Sigmoid colon (tissue), 7 donors: ENCODE results near the gene AIM2. TPM values are rescaled to one million over a fixed set of nuclear protein-coding genes. Genes with fewer than 3 reads are reported as not detected.

Source experiments
- DNase-seq: peaks from one replicate; pipeline ENCODE4 v3.0.0-alpha.2; 2019
- H3K27ac ChIP-seq, 4 donors: fragments of 200-600 bp; sonication (generic); one replicate each; pipeline ENCODE4 v1.5.1; 2016 to 2019; ENCODE audit warnings: mild to moderate bottlenecking in 1 of 4
- H3K27me3 ChIP-seq, 3 donors: fragments of 200-600 bp; sonication (generic); one replicate each; pipeline ENCODE4 v1.5.1; 2019; ENCODE audit warnings: mild to moderate bottlenecking in 1 of 3
- H3K36me3 ChIP-seq, 4 donors: fragments of 200-600 bp; sonication (generic); one replicate each; pipeline ENCODE4 v1.5.1; 2016 to 2019
- H3K4me1 ChIP-seq, 4 donors: fragments of 200-600 bp; sonication (generic); one replicate each; pipeline ENCODE4 v1.5.1; 2017 to 2019
- H3K4me3 ChIP-seq, 4 donors: fragments of 200-600 bp; sonication (generic); one replicate each; pipeline ENCODE4 v1.5.1; 2017 to 2019; ENCODE audit warnings: mild to moderate bottlenecking in 2 of 4, moderate library complexity in 1 of 4
- H3K9me3 ChIP-seq, 4 donors: fragments of 200-600 bp in 3 of 4; sonication (generic) in 3 of 4; one replicate each; pipeline versions ENCODE4 v1.5.1 to v1.6.1; 2013 to 2019
- EP300 ChIP-seq, 4 donors: sonication (generic); formaldehyde crosslinking; IDR thresholded peaks; one replicate each; pipeline ENCODE4 v1.6.1; 2017; ENCODE audit warnings: antibody characterized with exemption in 4 of 4
- POLR2A ChIP-seq, 2 donors: fragments of 450-650 bp; IDR thresholded peaks; one replicate each; pipeline ENCODE4 v1.6.1; 2016; ENCODE audit warnings: antibody characterized with exemption in 2 of 2, mild to moderate bottlenecking in 2 of 2, moderate library complexity in 2 of 2
- POLR2AphosphoS5 ChIP-seq, 4 donors: sonication (generic); formaldehyde crosslinking; IDR thresholded peaks; one replicate each; pipeline ENCODE4 v1.6.1; 2017; ENCODE audit warnings: antibody characterized with exemption in 4 of 4
- WGBS, 2 donors: extraction: QIAGEN DNeasy Blood & Tissue Kit; methylation state at CpG; one replicate each; pipeline ENCODE4 v1.1.7; 2013; 5-methylcytosine and 5-hydroxymethylcytosine counted together
- intact Hi-C: fragments of 100-400 bp; cut with DNase I; formaldehyde crosslinking; loops from one replicate; pipeline ENCODE4 v1.15.1; 2023
- polyA plus RNA-seq, 3 donors: library from polyadenylated mRNA; stranded (reverse); fragments of 200-250 nt; gene quantifications; one replicate each; pipeline ENCODE4 v1.2.3, GENCODE V29; 2013
- total RNA-seq, 4 donors: library from RNA; depleted of rRNA; stranded (reverse); fragments of >200 nt; gene quantifications; one replicate each; pipeline ENCODE4 v1.1.0, GENCODE V29; 2016
- TF ChIP-seq, protein P1 (sequence below), 4 experiments: fragments of 450-650 bp in 3 of 4; fragments of 200-600 bp in 1 of 4; IDR thresholded peaks; one replicate each; pipeline ENCODE4 v1.5.1; 2016 to 2019; ENCODE audit warnings: antibody characterized with exemption in 4 of 4, mild to moderate bottlenecking in 3 of 4, moderate library complexity in 2 of 4
- donor health status: healthy with polysubstance abuse.
- donor health status: Bipolar disorder and iron deficiency.
- donor health status: healthy.

Gene AIM2
- total and polyA plus RNA-seq, 7 donors, result 1.6 to 5.3 (median 3.3) TPM; not detected in 4

DNA sequence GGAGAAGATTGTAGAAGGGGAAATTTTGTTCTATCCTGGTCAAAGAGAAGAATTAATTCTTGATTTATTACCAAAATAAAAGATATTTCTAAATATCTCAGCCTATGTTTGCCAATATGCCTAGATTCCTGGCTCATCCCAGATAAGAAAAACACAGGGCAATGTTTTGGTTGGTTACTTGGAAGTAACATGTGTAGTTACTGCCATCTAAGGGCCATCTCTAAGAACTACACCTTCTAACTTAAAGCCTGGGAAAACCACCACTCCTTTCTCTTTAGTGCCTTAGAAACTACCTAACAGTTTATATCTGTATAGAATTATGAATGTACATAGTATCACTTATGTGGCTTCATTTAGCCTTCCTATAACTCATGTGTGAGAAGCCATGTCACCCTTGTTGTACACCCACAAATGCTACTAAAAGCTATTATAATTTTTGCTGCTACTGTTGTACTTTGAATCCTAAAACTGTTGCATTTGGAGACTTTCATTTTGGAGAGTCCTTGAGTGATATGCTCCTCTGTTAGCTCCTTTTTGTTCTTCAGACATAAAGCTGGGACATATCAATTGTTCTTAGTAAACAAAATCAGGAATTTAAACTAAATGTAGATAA is 4.5 kb downstream of the AIM2 start:
- intact Hi-C loops, result loop anchor here (1.0 to 10.0 kb wide), 3 partner anchors 75 to 1107 kb away; no protein-coding TSS in a partner anchor
- DNase-seq, result no peak

GRCh38 chr1:159068886-159069285 is 7.7 kb downstream of the AIM2 start:
- WGBS, 2 donors, result 77 to 87% methylated on average over 2 of the region's 2 CpGs
- Histone ChIP-seq H3K27ac (no peak overlapping the region), H3K9me3 (no peaks in the 10 kb centered on the region), H3K4me1 (no peaks in the 10 kb centered on the region), H3K27me3 (no peaks in the 10 kb centered on the region), H3K4me3 (no peak overlapping the region), H3K36me3 (no peaks in the 10 kb centered on the region)
- TF ChIP-seq POLR2A (IDR thresholded peaks at IDR 0.05), result no peak
- no peak for TF ChIP-seq EP300 (IDR thresholded peaks at IDR 0.05)
- TF ChIP-seq POLR2AphosphoS5 (IDR thresholded peaks at IDR 0.05), result no peak
- TF ChIP-seq, protein P1, sequence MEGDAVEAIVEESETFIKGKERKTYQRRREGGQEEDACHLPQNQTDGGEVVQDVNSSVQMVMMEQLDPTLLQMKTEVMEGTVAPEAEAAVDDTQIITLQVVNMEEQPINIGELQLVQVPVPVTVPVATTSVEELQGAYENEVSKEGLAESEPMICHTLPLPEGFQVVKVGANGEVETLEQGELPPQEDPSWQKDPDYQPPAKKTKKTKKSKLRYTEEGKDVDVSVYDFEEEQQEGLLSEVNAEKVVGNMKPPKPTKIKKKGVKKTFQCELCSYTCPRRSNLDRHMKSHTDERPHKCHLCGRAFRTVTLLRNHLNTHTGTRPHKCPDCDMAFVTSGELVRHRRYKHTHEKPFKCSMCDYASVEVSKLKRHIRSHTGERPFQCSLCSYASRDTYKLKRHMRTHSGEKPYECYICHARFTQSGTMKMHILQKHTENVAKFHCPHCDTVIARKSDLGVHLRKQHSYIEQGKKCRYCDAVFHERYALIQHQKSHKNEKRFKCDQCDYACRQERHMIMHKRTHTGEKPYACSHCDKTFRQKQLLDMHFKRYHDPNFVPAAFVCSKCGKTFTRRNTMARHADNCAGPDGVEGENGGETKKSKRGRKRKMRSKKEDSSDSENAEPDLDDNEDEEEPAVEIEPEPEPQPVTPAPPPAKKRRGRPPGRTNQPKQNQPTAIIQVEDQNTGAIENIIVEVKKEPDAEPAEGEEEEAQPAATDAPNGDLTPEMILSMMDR (IDR thresholded peaks at IDR 0.05), result no peak
- intact Hi-C loops, result no loop called here
- no peak for DNase-seq

More for the DNA sequence above, 4.5 kb downstream of the AIM2 start:
- no peaks in the 10 kb centered on the region for H3K9me3 ChIP-seq
- no peak overlapping the region for H3K27ac ChIP-seq
- H3K4me3 ChIP-seq, result no peak overlapping the region
- no peaks in the 10 kb centered on the region for H3K4me1 ChIP-seq
- H3K27me3 ChIP-seq, result no peaks in the 10 kb centered on the region
- TF ChIP-seq, protein P1 (IDR thresholded peaks at IDR 0.05), result peak; percentile 27 to 67 (median 53)
- TF ChIP-seq EP300 (IDR thresholded peaks at IDR 0.05), result no peak
- no peaks in the 10 kb centered on the region for H3K36me3 ChIP-seq

DNA sequence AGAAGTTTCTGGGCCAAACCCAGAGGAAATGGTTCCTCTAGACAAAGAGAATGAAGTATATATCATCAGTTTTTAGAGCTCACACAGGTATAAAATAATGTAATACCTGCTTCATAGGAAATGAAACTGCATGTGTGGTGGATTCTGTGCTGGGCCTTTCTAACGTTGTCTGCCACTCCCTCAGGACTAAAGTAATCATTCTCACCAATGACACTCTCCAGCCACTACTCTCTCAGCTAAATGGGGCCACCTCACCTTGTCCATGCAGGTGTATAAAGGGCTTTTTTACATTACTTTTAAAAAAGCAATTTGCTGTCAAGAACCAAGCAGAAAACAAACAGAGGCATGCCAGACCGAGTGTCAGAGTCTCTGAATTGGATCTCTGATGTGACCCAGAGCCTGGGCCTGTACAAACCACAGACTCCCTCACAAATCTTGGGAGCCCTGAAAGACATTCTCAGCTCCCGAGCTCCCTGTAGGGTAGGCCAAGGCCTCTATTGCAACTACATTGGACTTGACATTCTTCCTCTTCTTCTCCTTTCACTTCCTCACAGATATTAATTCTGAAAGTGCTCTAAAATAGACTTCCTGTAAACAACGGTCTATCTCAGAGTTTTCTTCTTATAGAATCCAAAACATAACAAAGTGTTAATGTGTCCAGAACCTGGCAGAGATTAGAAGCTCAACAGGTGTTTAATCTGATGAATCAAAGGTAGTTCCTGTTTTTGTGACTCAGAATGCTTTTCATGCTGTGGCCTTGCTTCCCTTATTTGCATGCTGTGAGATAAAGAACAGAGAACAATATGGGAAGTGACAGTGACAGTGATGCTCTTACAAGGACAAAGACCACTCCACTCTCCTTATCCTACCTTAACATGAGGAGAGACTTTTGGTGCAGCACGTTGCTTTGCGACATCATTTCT is 8.6 kb downstream of the AIM2 start:
- Histone ChIP-seq H3K27me3 (no peaks in the 10 kb centered on the region), H3K4me3 (no peak overlapping the region), H3K36me3 (no peaks in the 10 kb centered on the region), H3K27ac (peak overlapping the region in 2 of 4 donors; percentile 2 to 12), H3K9me3 (no peaks in the 10 kb centered on the region), H3K4me1 (no peaks in the 10 kb centered on the region)
- DNase-seq, result no peak
- intact Hi-C loops, result no loop called here
- WGBS, 2 donors, result 32 to 49% methylated on average over 6 of the region's 6 CpGs
- TF ChIP-seq EP300 (IDR thresholded peaks at IDR 0.05) (no peak), POLR2AphosphoS5 (IDR thresholded peaks at IDR 0.05) (no peak), POLR2A (IDR thresholded peaks at IDR 0.05) (no peak)
- TF ChIP-seq, protein P1 (IDR thresholded peaks at IDR 0.05), result no peak

GRCh38 chr1:159066108-159066507 is 10.5 kb downstream of the AIM2 start:
- DNase-seq, result no peak
- Histone ChIP-seq H3K4me3 (no peak overlapping the region), H3K36me3 (no peaks in the 10 kb centered on the region), H3K27me3 (no peaks in the 10 kb centered on the region), H3K4me1 (no peaks in the 10 kb centered on the region), H3K27ac (no peak overlapping the region), H3K9me3 (no peaks in the 10 kb centered on the region)
- 87 to 91% methylated on average over 4 of the region's 4 CpGs for WGBS, 2 donors
- TF ChIP-seq POLR2A (IDR thresholded peaks at IDR 0.05) (no peak), EP300 (IDR thresholded peaks at IDR 0.05) (no peak), POLR2AphosphoS5 (IDR thresholded peaks at IDR 0.05) (no peak)
- TF ChIP-seq, protein P1 (IDR thresholded peaks at IDR 0.05), result no peak
- intact Hi-C loops, result no loop called here
